Cortex of kidney (tissue), 1 donor: ENCODE measurements around the gene FTH1.

Experiments
- DNase-seq: peaks from one replicate; lab custom pipeline; 2025; lab: John Stamatoyannopoulos, UW

FTH1 gene

GRCh38 chr11:61914471-61915171 is 52.8 kb downstream of the FTH1 start:
- no peak for DNase-seq
